Activated CD8-positive, alpha-beta T cell treated with anti-CD3 and anti-CD28 coated beads for 36 hours (primary cell): Measurements from ENCODE around the gene ZBTB25. TPM values are rescaled to one million over a fixed set of nuclear protein-coding genes. Genes with fewer than 3 reads are reported as not detected.
"Not testable (repeated sequence)": the region's sequence is repeated elsewhere in the genome, so short reads cannot be mapped to it uniquely, and the experiment has no call there.

ENCODE experiments used
- ATAC-seq: fragments of 200-7000 bp; cut with Tn5 transposase; one replicate; pipeline ENCODE4 v1.10.0; 2021; ENCODE audit warnings: mild to moderate bottlenecking, moderate library complexity
- CTCF ChIA-PET: fragments of 350-600 bp; sonication (Branson Sonifier 250); formaldehyde crosslinking; loops from one replicate; lab custom pipeline; 2021; ENCODE audit warnings: antibody characterized with exemption; lab: Charles Lee
- POLR2A ChIA-PET: fragments of 350-600 bp; sonication (Branson Sonifier 250); formaldehyde crosslinking; loops from one replicate; lab custom pipeline; 2021; ENCODE audit warnings: antibody characterized with exemption; lab: Charles Lee
- DNase-seq: peaks from one replicate; pipeline ENCODE4 v3.0.0-alpha.2; 2020
- H3K27ac Mint-ChIP-seq: one replicate; pipeline ENCODE4 v1.8.0; 2021; ENCODE audit warnings: mild to moderate bottlenecking, mixed read lengths
- H3K27me3 Mint-ChIP-seq: one replicate; pipeline ENCODE4 v1.8.0; 2021; ENCODE audit warnings: mixed read lengths
- H3K36me3 Mint-ChIP-seq: one replicate; pipeline ENCODE4 v1.8.0; 2021; ENCODE audit warnings: low read depth, mixed read lengths
- H3K4me1 Mint-ChIP-seq: one replicate; pipeline ENCODE4 v1.8.0; 2021; ENCODE audit warnings: low read depth, mixed read lengths
- H3K4me3 Mint-ChIP-seq: one replicate; pipeline ENCODE4 v1.8.0; 2021; ENCODE audit warnings: mild to moderate bottlenecking, moderate library complexity, mixed read lengths
- H3K9me3 Mint-ChIP-seq: one replicate; pipeline ENCODE4 v1.8.0; 2021; ENCODE audit warnings: mixed read lengths
- CTCF ChIP-seq: fragments of 200-600 bp; IDR thresholded peaks from one replicate; pipeline ENCODE4 v1.8.0; 2022; ENCODE audit warnings: antibody characterized with exemption, mild to moderate bottlenecking
- intact Hi-C: fragments of 100-400 bp; cut with micrococcal nuclease; formaldehyde crosslinking; loops from one replicate; pipeline ENCODE4 v1.10.0; 2022
- total RNA-seq, 2 experiments: library from RNA; stranded (reverse); gene quantifications; one replicate each; pipeline ENCODE4 v1.2.3, GENCODE V29; 2021

Gene ZBTB25
- total RNA-seq, 2 experiments from 2014 or later: 58.6 to 58.8 TPM

- ATAC-seq (peak; percentile 60), DNase-seq (no peak)
- TF ChIP-seq CTCF: no peak
- POLR2A ChIA-PET: interaction anchor here (0.6 to 1.8 kb wide), 4 partner anchors 18 to 59 kb away, joined by 3 to 4 read pairs (median 4); partner anchors contain the start of gene ZBTB1
- Mint-ChIP-seq H3K9me3 (no peaks in the 10 kb centered on the region), H3K4me1 (peaks cover 11% of the 10 kb centered on the region), H3K27ac (no peak overlapping the region), H3K36me3 (peaks cover 19% of the 10 kb centered on the region), H3K4me3 (no peak overlapping the region), H3K27me3 (no peaks in the 10 kb centered on the region)
- CTCF ChIA-PET: interaction anchor here (1.0 to 5.0 kb wide), 5 partner anchors 12 to 114 kb away, joined by 3 to 44 read pairs (median 4); no protein-coding TSS in a partner anchor
- intact Hi-C loops: no loop called here
Observed at GRCh38 chr14:64522591-64523355, 19.1 kb upstream of the ZBTB25 start.

DNA sequence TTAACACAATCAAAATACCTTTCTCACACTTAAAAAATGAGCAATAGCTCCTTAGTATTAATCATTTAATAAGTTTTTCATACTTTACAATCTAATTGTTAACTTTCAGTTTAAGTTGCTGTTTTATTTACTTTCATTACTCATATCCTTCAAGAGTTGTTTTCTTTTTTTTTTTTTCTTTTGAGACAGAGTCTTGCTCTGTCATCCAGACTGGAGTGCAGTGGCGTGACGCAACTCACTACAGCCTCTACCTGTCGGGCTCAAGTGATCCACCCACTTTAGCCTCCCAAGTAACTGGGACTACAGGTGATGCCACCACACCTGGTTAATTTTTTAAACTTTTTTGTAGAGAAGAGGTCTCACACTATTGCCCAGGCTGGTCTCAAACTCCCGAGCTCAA is 17.1 kb upstream of the ZBTB25 start:
- Mint-ChIP-seq H3K27ac (no peak overlapping the region), H3K27me3 (no peaks in the 10 kb centered on the region), H3K4me3 (no peak overlapping the region), H3K4me1 (peaks cover 26% of the 10 kb centered on the region), H3K36me3 (peaks cover 14% of the 10 kb centered on the region), H3K9me3 (no peaks in the 10 kb centered on the region)
- ChIA-PET CTCF (interaction anchor here (4.0 to 5.0 kb wide), 2 partner anchors 10 to 116 kb away, joined by 11 to 44 read pairs; no protein-coding TSS in a partner anchor), POLR2A (interaction anchor here (0.6 kb wide), 1 partner anchor 12 kb away, joined by 3 read pairs; no protein-coding TSS in a partner anchor)
- TF ChIP-seq CTCF: no peak
- DNase-seq: no peak
- no peak for ATAC-seq
- intact Hi-C loops: no loop called here

DNA sequence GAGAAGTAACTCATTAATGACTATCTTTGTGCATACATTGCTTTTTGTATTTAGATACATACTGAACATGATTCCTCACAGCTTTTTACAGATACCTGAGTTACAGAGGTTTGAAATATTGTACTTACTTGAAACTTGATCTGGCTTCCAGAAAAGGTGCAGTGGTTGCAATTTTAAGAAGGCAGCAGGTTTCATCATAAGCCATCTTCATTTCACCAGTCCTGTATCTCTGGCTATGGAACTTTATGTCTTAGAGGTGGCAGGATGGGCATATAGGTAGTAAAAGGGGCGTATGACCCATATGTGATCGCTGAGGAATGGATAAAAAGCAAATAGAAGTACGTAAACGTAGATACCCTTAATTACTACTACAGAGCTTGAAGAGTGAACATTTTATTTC is 14.6 kb upstream of the ZBTB25 start:
- ChIA-PET POLR2A (no interaction called here), CTCF (no interaction called here)
- peaks cover 16% of the 10 kb centered on the region for H3K36me3 Mint-ChIP-seq
- peaks cover 45% of the 10 kb centered on the region for H3K4me1 Mint-ChIP-seq
- H3K9me3 Mint-ChIP-seq: no peaks in the 10 kb centered on the region
- no peaks in the 10 kb centered on the region for H3K27me3 Mint-ChIP-seq
- ATAC-seq (no peak), DNase-seq (no peak)
- intact Hi-C loops: no loop called here
- no peak overlapping the region for H3K27ac Mint-ChIP-seq
- TF ChIP-seq CTCF: no peak
- H3K4me3 Mint-ChIP-seq: no peak overlapping the region

DNA sequence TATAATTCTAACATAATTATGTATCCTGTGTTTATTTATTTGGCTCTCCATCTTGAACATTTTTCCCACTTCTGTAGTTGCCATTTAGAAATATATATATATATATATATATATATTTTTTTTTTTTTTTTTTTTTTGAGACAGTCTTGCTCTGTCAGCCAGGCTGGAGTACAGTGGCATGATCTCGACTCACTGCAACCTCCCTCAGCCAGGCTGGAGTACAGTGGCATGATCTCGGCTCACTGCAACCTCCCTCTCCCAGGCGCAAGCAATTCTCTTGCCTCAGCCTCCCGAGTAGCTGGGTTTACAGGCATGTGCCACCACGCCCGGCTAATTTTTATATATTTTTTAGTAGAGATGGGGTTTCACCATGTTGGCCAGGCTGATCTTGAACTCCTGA is 14.0 kb upstream of the ZBTB25 start:
- H3K27me3 Mint-ChIP-seq, H3K4me3 Mint-ChIP-seq, ATAC-seq, intact Hi-C loops, POLR2A ChIA-PET, DNase-seq, H3K27ac Mint-ChIP-seq, CTCF ChIA-PET, H3K9me3 Mint-ChIP-seq: not testable (repeated sequence)
- peaks cover 16% of the 10 kb centered on the region for H3K36me3 Mint-ChIP-seq
- H3K4me1 Mint-ChIP-seq: peaks cover 46% of the 10 kb centered on the region

DNA sequence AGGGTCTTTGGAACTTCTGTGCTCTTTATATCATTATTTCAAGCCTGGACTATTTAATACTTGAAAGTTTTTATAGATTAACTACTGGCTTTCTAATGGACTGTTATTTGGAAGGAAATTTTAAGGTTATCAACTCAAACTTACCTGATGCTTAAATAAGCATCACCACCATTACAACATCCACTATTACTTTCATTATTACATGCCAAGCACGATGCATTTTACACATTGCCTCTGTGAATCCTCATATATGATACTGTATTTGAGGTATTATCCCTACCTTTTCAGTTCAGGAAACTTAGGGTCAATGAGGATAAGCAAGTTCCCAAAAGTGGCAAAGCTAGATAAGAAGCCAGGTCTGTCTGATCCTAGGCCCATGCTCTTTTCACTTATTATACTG is 13.3 kb upstream of the ZBTB25 start:
- Mint-ChIP-seq H3K4me3 (no peak overlapping the region), H3K27me3 (no peaks in the 10 kb centered on the region), H3K27ac (no peak overlapping the region), H3K36me3 (peaks cover 16% of the 10 kb centered on the region), H3K9me3 (no peaks in the 10 kb centered on the region), H3K4me1 (peaks cover 52% of the 10 kb centered on the region)
- intact Hi-C loops: no loop called here
- ChIA-PET CTCF (interaction anchor here (1.5 kb wide), 1 partner anchor 16 kb away, joined by 3 read pairs; no protein-coding TSS in a partner anchor), POLR2A (interaction anchor here (2.8 kb wide), 1 partner anchor 12 kb away, joined by 12 read pairs; the partner anchor contains the start of genes ZBTB1 and ZBTB25)
- no peak for TF ChIP-seq CTCF
- ATAC-seq: no peak
- DNase-seq: no peak
